SH-SY5Y (cell line): Measurements from ENCODE around the gene MRPL23.

Experiments
- GATA2 ChIP-seq: IDR thresholded peaks from 2 replicates; pipeline ENCODE4 v1.6.1; 2011; ENCODE audit warnings: mild to moderate bottlenecking, low read depth, low read length
- GATA3 ChIP-seq: IDR thresholded peaks from 2 replicates; pipeline ENCODE4 v1.6.1; 2011; ENCODE audit warnings: low read depth, mild to moderate bottlenecking, low read length, moderate library complexity

Gene MRPL23

GRCh38 chr11:1926156-1927025 lies 20.7 kb upstream of the MRPL23 start:
- TF ChIP-seq GATA2, result no peak
- TF ChIP-seq GATA3, result no peak

GRCh38 chr11:1927026-1927847 lies 19.9 kb upstream of the MRPL23 start:
- TF ChIP-seq GATA3 (no peak), GATA2 (no peak)

- TF ChIP-seq GATA2 (no peak), GATA3 (no peak)
Measured at GRCh38 chr11:1927848-1928469, 19.2 kb upstream of the MRPL23 start.

GRCh38 chr11:1928470-1928890 lies 18.7 kb upstream of the MRPL23 start:
- TF ChIP-seq GATA2, result no peak
- TF ChIP-seq GATA3, result no peak

GRCh38 chr11:1928891-1929541 lies 18.1 kb upstream of the MRPL23 start:
- no peak for TF ChIP-seq GATA2
- no peak for TF ChIP-seq GATA3

GRCh38 chr11:1929621-1930461 lies 17.3 kb upstream of the MRPL23 start:
- TF ChIP-seq GATA2 (no peak), GATA3 (no peak)

- TF ChIP-seq GATA2 (no peak), GATA3 (no peak)
Measured at GRCh38 chr11:1930462-1930830, 16.7 kb upstream of the MRPL23 start.

- TF ChIP-seq GATA2 (no peak), GATA3 (no peak)
Measured at GRCh38 chr11:1931341-1932104, 15.6 kb upstream of the MRPL23 start.

GRCh38 chr11:1932105-1932480 lies 15.0 kb upstream of the MRPL23 start:
- TF ChIP-seq GATA3 (no peak), GATA2 (no peak)

- TF ChIP-seq GATA3 (no peak), GATA2 (no peak)
Measured at GRCh38 chr11:1932681-1933080, 14.5 kb upstream of the MRPL23 start.

- TF ChIP-seq GATA2 (no peak), GATA3 (no peak)
Measured at GRCh38 chr11:1933416-1934334, 13.5 kb upstream of the MRPL23 start.
